Gastroesophageal sphincter (tissue), 3 donors: ENCODE measurements around the gene DNAI2.

Experiments used
- CTCF ChIP-seq, 4 experiments: fragments of 200-600 bp in 2 of 4; fragments of 450-650 bp in 2 of 4; sonication (generic) in 1 of 4; IDR thresholded peaks; one replicate each; pipeline ENCODE4 v1.5.1; 2017 to 2019; ENCODE audit warnings: antibody characterized with exemption in 4 of 4, mild to moderate bottlenecking in 2 of 4, moderate library complexity in 2 of 4
- POLR2A ChIP-seq, 2 donors: fragments of 450-650 bp; IDR thresholded peaks; one replicate each; pipeline ENCODE4 v1.6.1; 2017; ENCODE audit warnings: antibody characterized with exemption in 2 of 2, mild to moderate bottlenecking in 2 of 2, moderate library complexity in 1 of 2
- POLR2AphosphoS5 ChIP-seq: sonication (generic); formaldehyde crosslinking; IDR thresholded peaks from one replicate; pipeline ENCODE4 v1.6.1; 2017; ENCODE audit warnings: antibody characterized with exemption

DNA sequence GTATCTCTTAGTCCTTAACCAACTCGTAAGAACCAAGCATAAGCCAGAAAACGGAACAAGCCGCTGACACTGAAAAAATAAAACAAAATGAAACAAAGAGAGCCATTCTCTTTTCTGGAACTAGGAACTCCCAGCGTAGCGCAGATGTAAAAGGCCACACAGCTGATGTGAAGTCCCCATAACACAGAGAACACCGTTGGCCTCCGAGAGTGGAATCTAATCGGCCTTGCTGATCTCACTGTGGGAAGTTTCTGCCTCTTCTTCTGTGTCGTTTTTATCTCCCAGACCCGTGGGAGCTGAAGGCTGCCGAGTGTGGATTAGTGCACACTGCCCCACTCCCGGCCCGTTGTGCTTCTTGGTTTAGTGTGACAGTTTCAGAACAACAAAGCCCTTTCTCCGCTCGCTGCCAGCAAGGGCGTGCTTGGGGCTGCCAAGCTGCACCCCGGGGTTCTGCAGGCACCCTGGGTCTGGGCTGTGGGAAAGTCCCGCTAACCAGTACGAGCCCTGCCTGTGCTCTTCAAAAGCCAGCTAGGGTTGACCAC lies 38.9 kb upstream of the DNAI2 start:
- no peak for TF ChIP-seq CTCF (IDR thresholded peaks at IDR 0.05)
- TF ChIP-seq POLR2AphosphoS5: no peak
- TF ChIP-seq POLR2A (IDR thresholded peaks at IDR 0.05): no peak
